Mammary epithelial cell (primary cell): ENCODE measurements around the gene DACH2.

Experiments used
- CTCF ChIP-seq, 2 donors: IDR thresholded peaks in 1 of 2; conservative IDR thresholded peaks in 1 of 2; 2 replicates each; pipeline ENCODE4 v1.5.1; 2011 to 2012; ENCODE audit warnings: inconsistent platforms in 2 of 2, low read length in 2 of 2, mild to moderate bottlenecking in 2 of 2, control low read depth in 1 of 2, low read depth in 1 of 2; ENCODE audit not compliant: insufficient read depth in 1 of 2; ENCODE audit errors: extremely low read depth in 1 of 2
- EZH2 ChIP-seq: IDR thresholded peaks from 2 replicates; pipeline ENCODE4 v1.6.1; 2012; ENCODE audit warnings: low read length, inconsistent platforms, borderline replicate concordance

- TF ChIP-seq CTCF (conservative IDR thresholded peaks at IDR 0.05 in 1 of 2, IDR thresholded peaks at IDR 0.05 in 1 of 2; ENCODE audit: extremely low read depth in 1 of 2, insufficient read depth in 1 of 2, low read depth in 1 of 2, low read length in 2 of 2): no peak
- TF ChIP-seq EZH2: no peak
These were observed 115.3 kb downstream of the DACH2 start for GRCh38 chrX:86263526-86263925.
